A549 (cell line): ENCODE results near the gene LPIN3. TPM values are rescaled to one million over a fixed set of nuclear protein-coding genes. Genes with fewer than 3 reads are reported as not detected.

Experiments
- ATAC-seq, 2 experiments: fragments of 200-7000 bp in 1 of 2; fragments of >200 bp in 1 of 2; cut with Nextera tagmentation in 1 of 2; cut with Tn5 transposase in 1 of 2; 3 replicates each; pipeline versions ENCODE4 v1.8.0 to v1.9.1; 2018 to 2020; ENCODE audit warnings: mild to moderate bottlenecking in 1 of 2, moderate library complexity in 1 of 2
- CTCF ChIA-PET: fragments of 300-600 bp; sonication (Branson Sonifier 250); formaldehyde crosslinking; extraction: SDS; loops from one replicate; lab custom pipeline; 2021; ENCODE audit warnings: antibody characterized with exemption, inconsistent platforms; lab: Yijun Ruan, JAX
- POLR2A ChIA-PET: fragments of 350-600 bp; formaldehyde crosslinking; extraction: SDS; loops from one replicate; lab custom pipeline; 2021; ENCODE audit warnings: antibody characterized with exemption, inconsistent platforms; lab: Yijun Ruan, JAX
- DNase-seq, 2 experiments: peaks; one replicate each; pipeline versions ENCODE4 v3.0.0 to v3.0.0-alpha.2; 2011 to 2016; ENCODE audit warnings: low read depth in 1 of 2, low spot score in 1 of 2
- FAIRE-seq: peaks from 2 replicates; lab custom pipeline; 2011; peaks lifted over from hg19 to GRCh38; lab: Jason Lieb, UNC
- H3K27ac ChIP-seq, 2 experiments: fragments of >200 bp; sonication (Bioruptor Twin); formaldehyde crosslinking; 3 replicates each; pipeline ENCODE4 v1.5.1; 2016 to 2017
- H3K4me1 ChIP-seq: fragments of >200 bp; sonication (Bioruptor Twin); formaldehyde crosslinking; 3 replicates; pipeline ENCODE4 v1.6.1; 2016
- H3K4me2 ChIP-seq: fragments of >200 bp; sonication (Bioruptor Twin); formaldehyde crosslinking; 3 replicates; pipeline ENCODE4 v1.6.1; 2016
- H3K4me3 ChIP-seq: fragments of >200 bp; sonication (Bioruptor Twin); formaldehyde crosslinking; 3 replicates; pipeline ENCODE4 v1.5.1; 2016
- H3K9me3 ChIP-seq: fragments of >200 bp; sonication (Bioruptor Twin); formaldehyde crosslinking; 3 replicates; pipeline ENCODE4 v1.6.1; 2016
- BHLHE40 ChIP-seq: IDR thresholded peaks from 2 replicates; pipeline ENCODE4 v1.6.1; 2012; ENCODE audit warnings: low read depth, low read length, inconsistent platforms
- CBX2 ChIP-seq: fragments of 200-600 bp; sonication (generic); IDR thresholded peaks from 2 replicates; pipeline ENCODE4 v1.6.1; 2016; ENCODE audit warnings: low read depth, mild to moderate bottlenecking, borderline replicate concordance
- CHD4 ChIP-seq: fragments of 200-600 bp; sonication (generic); IDR thresholded peaks from 2 replicates; pipeline ENCODE4 v1.6.1; 2016; ENCODE audit warnings: antibody characterized with exemption, mild to moderate bottlenecking, borderline replicate concordance
- EHF ChIP-seq: fragments of 250-450 bp; sonication (Bioruptor Pico); IDR thresholded peaks from 2 replicates; pipeline ENCODE4 v1.5.0; 2020; ENCODE audit warnings: mild to moderate bottlenecking
- EHMT2 ChIP-seq: fragments of 200-600 bp; sonication (generic); IDR thresholded peaks from 2 replicates; pipeline ENCODE4 v1.6.1; 2016; ENCODE audit warnings: antibody characterized with exemption, low read depth, mild to moderate bottlenecking, moderate library complexity
- EP300 ChIP-seq, 2 experiments: fragments of >200 bp; sonication (Bioruptor Twin); formaldehyde crosslinking; IDR thresholded peaks; 2 replicates in 1 of 2; 3 replicates in 1 of 2; pipeline ENCODE4 v1.6.1; 2016 to 2017
- FOSB ChIP-seq: fragments of 250-450 bp; sonication (Bioruptor Pico); IDR thresholded peaks from 2 replicates; pipeline ENCODE4 v1.5.0; 2020; ENCODE audit warnings: mild to moderate bottlenecking, moderate library complexity
- FOSL2 ChIP-seq, 2 experiments: fragments of 450-650 bp in 1 of 2; fragments of >200 bp in 1 of 2; sonication (Bioruptor Twin) in 1 of 2; formaldehyde crosslinking; IDR thresholded peaks; 2 replicates each; pipeline versions ENCODE4 v1.5.0 to v1.6.1; 2016 to 2020; ENCODE audit warnings: mild to moderate bottlenecking in 1 of 2, moderate library complexity in 1 of 2
- FOXS1 ChIP-seq: fragments of 250-450 bp; sonication (Bioruptor Pico); IDR thresholded peaks from 2 replicates; pipeline ENCODE4 v1.5.0; 2020; ENCODE audit warnings: mild to moderate bottlenecking, moderate library complexity
- HDAC2 ChIP-seq: fragments of 200-600 bp; sonication (generic); IDR thresholded peaks from 2 replicates; pipeline ENCODE4 v1.6.1; 2016
- HEYL ChIP-seq: fragments of 250-450 bp; sonication (Bioruptor Pico); IDR thresholded peaks from 2 replicates; pipeline ENCODE4 v1.8.0; 2021; ENCODE audit warnings: mild to moderate bottlenecking, moderate library complexity
- JUN ChIP-seq, 2 experiments: fragments of >200 bp; sonication (Bioruptor Twin); formaldehyde crosslinking; IDR thresholded peaks; 2 replicates in 1 of 2; 3 replicates in 1 of 2; pipeline ENCODE4 v1.6.1; 2016 to 2017
- JUNB ChIP-seq: fragments of >200 bp; sonication (Bioruptor Twin); formaldehyde crosslinking; IDR thresholded peaks from 2 replicates; pipeline ENCODE4 v1.6.1; 2016
- KDM1A ChIP-seq: fragments of 200-600 bp; sonication (generic); IDR thresholded peaks from 2 replicates; pipeline ENCODE4 v1.6.1; 2016; ENCODE audit warnings: low read depth, mild to moderate bottlenecking
- KDM5A ChIP-seq: fragments of 200-600 bp; sonication (generic); IDR thresholded peaks from 2 replicates; pipeline ENCODE4 v1.6.1; 2016; ENCODE audit warnings: antibody characterized with exemption, mild to moderate bottlenecking
- MAFK ChIP-seq: fragments of 450-650 bp; IDR thresholded peaks from 2 replicates; pipeline ENCODE4 v1.6.1; 2014; ENCODE audit not compliant: partially characterized antibody
- MAZ ChIP-seq: fragments of 150-350 bp; IDR thresholded peaks from 2 replicates; pipeline ENCODE4 v1.6.1; 2014; ENCODE audit warnings: antibody characterized with exemption, low read depth, low read length, borderline replicate concordance
- NPAS2 ChIP-seq: fragments of 250-450 bp; sonication (Bioruptor Pico); IDR thresholded peaks from 2 replicates; pipeline ENCODE4 v1.8.0; 2022; ENCODE audit warnings: mild to moderate bottlenecking, moderate library complexity, borderline replicate concordance
- NR3C1 ChIP-seq: fragments of >200 bp; sonication (Bioruptor Twin); formaldehyde crosslinking; IDR thresholded peaks from 3 replicates; pipeline ENCODE4 v1.6.1; 2017
- PHF8 ChIP-seq: fragments of 200-600 bp; sonication (generic); IDR thresholded peaks from 2 replicates; pipeline ENCODE4 v1.6.1; 2016; ENCODE audit warnings: low read depth, mild to moderate bottlenecking, antibody characterized with exemption, moderate library complexity, borderline replicate concordance
- POLR2A ChIP-seq: IDR thresholded peaks from 2 replicates; pipeline ENCODE4 v1.6.1; 2012; ENCODE audit warnings: mild to moderate bottlenecking, low read length
- POLR2AphosphoS2 ChIP-seq: conservative IDR thresholded peaks from 2 replicates; pipeline ENCODE4 v1.6.1; 2012; ENCODE audit warnings: low read length, improper control_type of control experiment, inconsistent platforms
- TP53 ChIP-seq: fragments of 250-450 bp; sonication (Bioruptor Pico); IDR thresholded peaks from 2 replicates; pipeline ENCODE4 v1.5.0; 2021; ENCODE audit warnings: mild to moderate bottlenecking, moderate library complexity
- ZC3H11A ChIP-seq: fragments of 450-650 bp; IDR thresholded peaks from 2 replicates; pipeline ENCODE4 v1.6.1; 2014; ENCODE audit warnings: antibody characterized with exemption, mild to moderate bottlenecking
- ZNF302 ChIP-seq: fragments of 250-450 bp; sonication (Bioruptor Pico); IDR thresholded peaks from 2 replicates; pipeline ENCODE4 v1.9.0; 2021; ENCODE audit warnings: inconsistent platforms, mild to moderate bottlenecking, moderate library complexity
- ZSCAN20 ChIP-seq: fragments of 250-450 bp; sonication (Bioruptor Pico); IDR thresholded peaks from 2 replicates; pipeline ENCODE4 v1.8.0; 2022; ENCODE audit warnings: mild to moderate bottlenecking, moderate library complexity
- WGBS: methylation state at CpG from one replicate; pipeline ENCODE4 v1.1.6; 2017; ENCODE audit errors: missing lambda C conversion rate; 5-methylcytosine and 5-hydroxymethylcytosine counted together
- polyA plus RNA-seq, 4 experiments: library from polyadenylated mRNA; depleted of rRNA in 3 of 4; stranded (reverse); fragments of >200 nt; fragmentation: RNase III in 1 of 4; extraction: RNeasy Plus Mini Kit Qiagen cat#74134 plus additional on column Dnase treatment in 1 of 4; gene quantifications; 2 replicates in 3 of 4; 3 replicates in 1 of 4; pipeline ENCODE4 v1.2.3, GENCODE V29; 2011 to 2017
- TF ChIP-seq, protein P1 (sequence below): fragments of 250-450 bp; sonication (Bioruptor Pico); IDR thresholded peaks from 2 replicates; pipeline ENCODE4 v1.5.0; 2020; ENCODE audit warnings: low read depth, mild to moderate bottlenecking, moderate library complexity
- TF ChIP-seq, protein P2 (sequence below): fragments of 200-600 bp; sonication (generic); IDR thresholded peaks from 2 replicates; pipeline ENCODE4 v1.6.1; 2016; ENCODE audit warnings: antibody characterized with exemption, mild to moderate bottlenecking, moderate library complexity
- TF ChIP-seq, protein P3 (sequence below): fragments of >200 bp; sonication (Bioruptor Twin); formaldehyde crosslinking; IDR thresholded peaks from 3 replicates; pipeline ENCODE4 v1.6.1; 2016
- TF ChIP-seq, protein P4 (sequence below): IDR thresholded peaks from 2 replicates; pipeline ENCODE4 v1.6.1; 2012; ENCODE audit warnings: low read depth, borderline replicate concordance
- TF ChIP-seq, protein P5 (sequence below): fragments of 250-450 bp; sonication (Bioruptor Pico); IDR thresholded peaks from 2 replicates; pipeline ENCODE4 v1.5.0; 2021; ENCODE audit warnings: mild to moderate bottlenecking, moderate library complexity, borderline replicate concordance

The LPIN3 gene
- polyA plus RNA-seq, 2 of the 4 experiments (the other 2 are of a cell fraction) = 6.3 to 14.4 TPM

DNA sequence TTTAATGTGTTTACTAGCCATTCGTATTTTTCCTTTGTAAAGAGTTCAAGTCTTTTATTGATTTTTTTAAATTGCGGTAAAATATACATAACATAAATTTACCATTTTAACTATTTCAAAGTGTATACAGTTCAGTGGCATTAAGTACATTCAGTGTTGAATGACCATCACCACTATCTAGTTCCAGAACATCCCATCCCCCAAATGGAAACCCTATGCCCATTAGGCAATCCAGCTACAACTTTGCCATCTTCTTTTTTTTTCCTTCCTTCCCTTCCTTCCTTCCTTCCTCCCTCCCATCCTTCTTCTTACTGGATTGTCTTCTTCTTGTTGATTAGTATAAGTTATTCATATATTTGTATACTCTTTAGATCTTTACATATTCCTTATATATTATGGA is 8.6 kb downstream of the LPIN3 start:
- no peaks in the 10 kb centered on the region for H3K4me1 ChIP-seq
- DNase-seq = no peak
- no peak for FAIRE-seq
- TF ChIP-seq FOSB (CRISPR knock-in tag) = no peak
- TF ChIP-seq KDM5A = no peak
- TF ChIP-seq CHD4 = no peak
- no peak for TF ChIP-seq FOSL2 (IDR thresholded peaks at IDR 0.05)
- no peak for TF ChIP-seq FOSL2 (CRISPR knock-in tag; IDR thresholded peaks at IDR 0.05)
- no peak for TF ChIP-seq NPAS2 (CRISPR knock-in tag)
- TF ChIP-seq BHLHE40 = no peak
- TF ChIP-seq JUN (IDR thresholded peaks at IDR 0.05) = no peak
- TF ChIP-seq MAZ = no peak
- no peak for TF ChIP-seq HEYL (CRISPR knock-in tag)
- no peak for TF ChIP-seq ZC3H11A
- TF ChIP-seq ZNF302 (CRISPR knock-in tag) = no peak
- no peak for TF ChIP-seq JUNB
- TF ChIP-seq ZSCAN20 = no peak
- TF ChIP-seq EHF = no peak
- TF ChIP-seq NR3C1 = no peak
- no peak for TF ChIP-seq POLR2AphosphoS2
- TF ChIP-seq, protein P1, sequence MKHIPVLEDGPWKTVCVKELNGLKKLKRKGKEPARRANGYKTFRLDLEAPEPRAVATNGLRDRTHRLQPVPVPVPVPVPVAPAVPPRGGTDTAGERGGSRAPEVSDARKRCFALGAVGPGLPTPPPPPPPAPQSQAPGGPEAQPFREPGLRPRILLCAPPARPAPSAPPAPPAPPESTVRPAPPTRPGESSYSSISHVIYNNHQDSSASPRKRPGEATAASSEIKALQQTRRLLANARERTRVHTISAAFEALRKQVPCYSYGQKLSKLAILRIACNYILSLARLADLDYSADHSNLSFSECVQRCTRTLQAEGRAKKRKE (CRISPR knock-in tag) = no peak
- no peak for TF ChIP-seq MAFK
- no peak for TF ChIP-seq EP300 (IDR thresholded peaks at IDR 0.05)
- TF ChIP-seq, protein P2, sequence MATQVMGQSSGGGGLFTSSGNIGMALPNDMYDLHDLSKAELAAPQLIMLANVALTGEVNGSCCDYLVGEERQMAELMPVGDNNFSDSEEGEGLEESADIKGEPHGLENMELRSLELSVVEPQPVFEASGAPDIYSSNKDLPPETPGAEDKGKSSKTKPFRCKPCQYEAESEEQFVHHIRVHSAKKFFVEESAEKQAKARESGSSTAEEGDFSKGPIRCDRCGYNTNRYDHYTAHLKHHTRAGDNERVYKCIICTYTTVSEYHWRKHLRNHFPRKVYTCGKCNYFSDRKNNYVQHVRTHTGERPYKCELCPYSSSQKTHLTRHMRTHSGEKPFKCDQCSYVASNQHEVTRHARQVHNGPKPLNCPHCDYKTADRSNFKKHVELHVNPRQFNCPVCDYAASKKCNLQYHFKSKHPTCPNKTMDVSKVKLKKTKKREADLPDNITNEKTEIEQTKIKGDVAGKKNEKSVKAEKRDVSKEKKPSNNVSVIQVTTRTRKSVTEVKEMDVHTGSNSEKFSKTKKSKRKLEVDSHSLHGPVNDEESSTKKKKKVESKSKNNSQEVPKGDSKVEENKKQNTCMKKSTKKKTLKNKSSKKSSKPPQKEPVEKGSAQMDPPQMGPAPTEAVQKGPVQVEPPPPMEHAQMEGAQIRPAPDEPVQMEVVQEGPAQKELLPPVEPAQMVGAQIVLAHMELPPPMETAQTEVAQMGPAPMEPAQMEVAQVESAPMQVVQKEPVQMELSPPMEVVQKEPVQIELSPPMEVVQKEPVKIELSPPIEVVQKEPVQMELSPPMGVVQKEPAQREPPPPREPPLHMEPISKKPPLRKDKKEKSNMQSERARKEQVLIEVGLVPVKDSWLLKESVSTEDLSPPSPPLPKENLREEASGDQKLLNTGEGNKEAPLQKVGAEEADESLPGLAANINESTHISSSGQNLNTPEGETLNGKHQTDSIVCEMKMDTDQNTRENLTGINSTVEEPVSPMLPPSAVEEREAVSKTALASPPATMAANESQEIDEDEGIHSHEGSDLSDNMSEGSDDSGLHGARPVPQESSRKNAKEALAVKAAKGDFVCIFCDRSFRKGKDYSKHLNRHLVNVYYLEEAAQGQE = no peak
- TF ChIP-seq, all 56 proteins: peak for 0
- no peak overlapping the region for H3K27ac ChIP-seq
- WGBS = 89% methylated on average over 2 of the region's 2 CpGs
- ChIA-PET POLR2A (no interaction called here), CTCF (interaction anchor here (1.1 to 3.2 kb wide), 3 partner anchors 9 to 213 kb away, joined by 3 to 26 read pairs (median 3); partner anchors contain the start of gene LPIN3)
- H3K4me3 ChIP-seq = no peak overlapping the region
- no peak for ATAC-seq
- no peak overlapping the region for H3K4me2 ChIP-seq
- H3K9me3 ChIP-seq = no peaks in the 10 kb centered on the region

DNA sequence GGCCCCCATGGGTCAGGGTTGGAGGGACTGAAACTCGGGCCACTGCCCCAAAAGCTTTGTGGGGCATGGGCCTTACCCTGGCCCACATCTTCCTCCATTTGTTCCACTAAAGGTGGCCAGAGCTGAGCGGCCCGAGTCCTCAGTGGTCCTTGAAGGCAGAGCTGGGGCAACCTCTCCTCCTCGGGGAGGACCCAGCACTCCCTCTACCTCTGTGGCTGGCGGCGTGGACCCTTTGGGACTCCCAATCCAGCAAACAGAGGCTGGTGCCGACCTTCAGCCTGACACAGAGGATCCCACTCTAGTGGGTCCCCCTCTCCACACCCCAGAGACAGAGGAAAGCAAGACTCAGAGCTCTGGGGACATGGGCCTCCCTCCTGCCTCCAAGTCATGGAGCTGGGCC is 9.3 kb downstream of the LPIN3 start:
- no peaks in the 10 kb centered on the region for H3K9me3 ChIP-seq
- FAIRE-seq (no peak), ATAC-seq (no peak), DNase-seq (no peak)
- H3K4me2 ChIP-seq = no peak overlapping the region
- WGBS = 78% methylated on average over 6 of the region's 7 CpGs
- CTCF ChIA-PET = interaction anchor here (0.9 to 3.2 kb wide), 5 partner anchors 10 to 214 kb away, joined by 3 to 26 read pairs (median 3); partner anchors contain the start of gene LPIN3
- POLR2A ChIA-PET = no interaction called here
- H3K4me3 ChIP-seq = no peak overlapping the region
- H3K4me1 ChIP-seq = no peaks in the 10 kb centered on the region
- H3K27ac ChIP-seq = no peak overlapping the region
- TF ChIP-seq, protein P3, sequence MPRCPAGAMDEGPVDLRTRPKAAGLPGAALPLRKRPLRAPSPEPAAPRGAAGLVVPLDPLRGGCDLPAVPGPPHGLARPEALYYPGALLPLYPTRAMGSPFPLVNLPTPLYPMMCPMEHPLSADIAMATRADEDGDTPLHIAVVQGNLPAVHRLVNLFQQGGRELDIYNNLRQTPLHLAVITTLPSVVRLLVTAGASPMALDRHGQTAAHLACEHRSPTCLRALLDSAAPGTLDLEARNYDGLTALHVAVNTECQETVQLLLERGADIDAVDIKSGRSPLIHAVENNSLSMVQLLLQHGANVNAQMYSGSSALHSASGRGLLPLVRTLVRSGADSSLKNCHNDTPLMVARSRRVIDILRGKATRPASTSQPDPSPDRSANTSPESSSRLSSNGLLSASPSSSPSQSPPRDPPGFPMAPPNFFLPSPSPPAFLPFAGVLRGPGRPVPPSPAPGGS = no peak
- TF ChIP-seq, protein P4, sequence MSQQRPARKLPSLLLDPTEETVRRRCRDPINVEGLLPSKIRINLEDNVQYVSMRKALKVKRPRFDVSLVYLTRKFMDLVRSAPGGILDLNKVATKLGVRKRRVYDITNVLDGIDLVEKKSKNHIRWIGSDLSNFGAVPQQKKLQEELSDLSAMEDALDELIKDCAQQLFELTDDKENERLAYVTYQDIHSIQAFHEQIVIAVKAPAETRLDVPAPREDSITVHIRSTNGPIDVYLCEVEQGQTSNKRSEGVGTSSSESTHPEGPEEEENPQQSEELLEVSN = no peak
- no peak for TF ChIP-seq EHF
- no peak for TF ChIP-seq PHF8
- no peak for TF ChIP-seq FOXS1 (CRISPR knock-in tag)
- TF ChIP-seq KDM1A = no peak
- TF ChIP-seq POLR2A = no peak
- TF ChIP-seq CBX2 = no peak
- no peak for TF ChIP-seq TP53 (CRISPR knock-in tag)
- TF ChIP-seq, protein P1 (CRISPR knock-in tag) = no peak
- TF ChIP-seq HDAC2 = no peak
- TF ChIP-seq, protein P5, sequence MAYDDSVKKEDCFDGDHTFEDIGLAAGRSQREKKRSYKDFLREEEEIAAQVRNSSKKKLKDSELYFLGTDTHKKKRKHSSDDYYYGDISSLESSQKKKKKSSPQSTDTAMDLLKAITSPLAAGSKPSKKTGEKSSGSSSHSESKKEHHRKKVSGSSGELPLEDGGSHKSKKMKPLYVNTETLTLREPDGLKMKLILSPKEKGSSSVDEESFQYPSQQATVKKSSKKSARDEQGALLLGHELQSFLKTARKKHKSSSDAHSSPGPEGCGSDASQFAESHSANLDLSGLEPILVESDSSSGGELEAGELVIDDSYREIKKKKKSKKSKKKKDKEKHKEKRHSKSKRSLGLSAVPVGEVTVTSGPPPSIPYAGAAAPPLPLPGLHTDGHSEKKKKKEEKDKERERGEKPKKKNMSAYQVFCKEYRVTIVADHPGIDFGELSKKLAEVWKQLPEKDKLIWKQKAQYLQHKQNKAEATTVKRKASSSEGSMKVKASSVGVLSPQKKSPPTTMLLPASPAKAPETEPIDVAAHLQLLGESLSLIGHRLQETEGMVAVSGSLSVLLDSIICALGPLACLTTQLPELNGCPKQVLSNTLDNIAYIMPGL (CRISPR knock-in tag) = no peak
- no peak for TF ChIP-seq BHLHE40
- no peak for TF ChIP-seq EHMT2
